NCI-H1417 (cell line): ENCODE data around the gene APOO.
A peak's percentile ranks its signal among the peaks of the same experiment; 100 is the strongest.
"Not testable (repeated sequence)": the region's sequence is repeated elsewhere in the genome, so short reads cannot be mapped to it uniquely, and the experiment has no call there.

Source experiments
- DNase-seq, 3 experiments: peaks; one replicate each; lab custom pipeline; 2025; lab: John Stamatoyannopoulos, UW

The APOO gene

DNA sequence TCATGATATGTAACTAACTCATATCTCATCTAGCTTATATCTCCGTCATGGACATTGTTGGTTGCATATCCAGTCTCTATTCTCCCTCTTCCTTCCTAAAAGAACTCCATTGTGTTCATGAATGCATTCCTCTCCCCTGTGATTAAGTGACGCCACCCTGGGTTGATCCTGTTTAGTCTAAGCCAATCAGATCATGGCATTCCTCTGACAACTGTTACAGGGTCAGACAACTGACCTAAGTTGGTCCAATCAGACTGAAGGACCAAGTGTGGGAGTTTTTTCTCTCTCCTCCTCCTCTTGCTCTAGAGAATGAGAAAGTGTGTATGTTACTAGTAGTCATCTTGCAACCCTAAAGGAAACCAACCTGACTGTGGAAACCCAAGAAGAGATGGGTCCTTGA, 3.6 kb downstream of the APOO start:
- DNase-seq, result no peak

DNA sequence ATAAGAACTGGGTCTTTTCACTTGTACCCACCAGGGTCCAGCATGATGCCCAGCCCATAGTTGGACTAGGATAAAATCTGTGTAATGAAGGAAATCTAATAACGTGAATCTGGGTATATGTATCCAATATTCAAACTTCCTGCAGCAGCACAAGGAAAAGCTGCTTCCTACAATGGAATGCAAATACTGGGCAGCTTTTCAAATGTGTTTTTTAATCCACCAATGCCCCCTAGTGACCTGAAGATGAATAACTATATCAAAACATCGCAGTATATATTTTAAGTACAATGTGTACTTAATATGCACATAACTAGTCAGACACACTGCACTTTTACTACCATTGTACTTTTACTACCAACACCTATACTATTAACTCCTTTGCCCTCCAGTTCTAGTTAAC, 5.3 kb downstream of the APOO start:
- DNase-seq, result peak; percentile 42 to 86 (median 51)

DNA sequence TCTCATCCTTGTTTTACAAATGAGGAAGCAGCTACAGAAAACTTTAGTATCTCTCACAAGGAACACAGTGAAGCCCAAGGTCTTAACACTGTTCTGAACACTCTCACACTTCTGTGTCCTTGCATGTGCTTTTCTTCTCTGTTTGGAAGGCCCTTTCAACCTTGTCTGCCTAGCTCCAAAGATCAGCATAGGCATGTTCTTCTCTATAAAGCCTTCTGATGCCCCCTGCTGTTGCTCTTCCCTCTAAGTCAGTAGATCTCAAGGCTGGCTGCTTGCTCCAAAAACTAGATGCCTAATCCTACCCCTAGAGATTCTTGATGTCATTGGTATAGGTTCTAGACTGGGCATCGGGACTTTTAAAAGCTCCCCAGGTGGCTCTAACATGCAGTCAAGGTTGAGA, 5.9 kb downstream of the APOO start:
- peak in 2 of 3 experiments; percentile 45 to 83 for DNase-seq

DNA sequence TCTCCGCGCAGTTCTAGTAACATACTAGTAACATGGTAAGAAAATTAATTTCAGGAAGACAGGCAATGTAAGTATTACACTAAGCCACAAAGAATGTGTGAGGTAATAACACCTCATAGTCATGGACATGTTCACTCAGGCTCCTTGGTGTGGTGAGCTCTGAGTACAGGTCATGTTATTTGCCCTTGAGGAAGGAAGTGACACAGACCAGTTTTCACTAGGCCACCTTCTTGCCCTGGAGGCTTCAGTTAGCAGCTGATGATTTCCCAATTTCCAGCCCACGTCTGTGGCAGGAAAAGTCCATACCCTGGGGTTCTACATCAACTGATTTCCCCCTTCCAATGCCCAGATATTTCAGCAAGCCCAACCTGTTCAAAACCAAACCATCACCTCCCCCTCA, 6.7 kb downstream of the APOO start:
- DNase-seq, result no peak

DNA sequence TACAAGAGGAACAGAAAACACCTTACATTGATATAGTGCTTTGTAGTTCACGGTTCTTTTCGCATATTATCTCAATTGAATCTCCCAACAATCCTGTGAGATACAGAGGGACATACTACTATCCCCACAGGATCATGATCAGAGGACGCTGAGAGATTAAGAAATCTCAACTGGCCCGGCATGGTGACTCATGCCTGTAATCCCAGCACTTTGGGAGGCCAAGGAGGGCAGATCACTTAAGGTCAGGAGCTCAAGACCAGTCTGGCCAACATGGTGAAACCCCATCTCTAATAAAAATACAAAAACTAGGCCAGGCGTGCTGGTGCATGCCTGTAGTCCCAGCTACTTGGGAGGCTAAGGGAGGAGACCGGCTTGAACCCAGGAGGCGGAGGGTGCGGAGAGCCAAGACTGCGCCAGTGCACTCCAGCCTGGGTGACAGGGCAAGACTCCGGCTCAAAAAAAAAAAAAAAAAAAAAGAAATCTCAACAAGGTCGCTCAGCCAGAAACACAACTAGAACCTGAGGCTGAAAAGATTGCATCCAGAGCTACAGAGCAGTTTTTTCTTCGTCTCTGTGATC, 7.4 kb downstream of the APOO start:
- DNase-seq, result no peak

DNA sequence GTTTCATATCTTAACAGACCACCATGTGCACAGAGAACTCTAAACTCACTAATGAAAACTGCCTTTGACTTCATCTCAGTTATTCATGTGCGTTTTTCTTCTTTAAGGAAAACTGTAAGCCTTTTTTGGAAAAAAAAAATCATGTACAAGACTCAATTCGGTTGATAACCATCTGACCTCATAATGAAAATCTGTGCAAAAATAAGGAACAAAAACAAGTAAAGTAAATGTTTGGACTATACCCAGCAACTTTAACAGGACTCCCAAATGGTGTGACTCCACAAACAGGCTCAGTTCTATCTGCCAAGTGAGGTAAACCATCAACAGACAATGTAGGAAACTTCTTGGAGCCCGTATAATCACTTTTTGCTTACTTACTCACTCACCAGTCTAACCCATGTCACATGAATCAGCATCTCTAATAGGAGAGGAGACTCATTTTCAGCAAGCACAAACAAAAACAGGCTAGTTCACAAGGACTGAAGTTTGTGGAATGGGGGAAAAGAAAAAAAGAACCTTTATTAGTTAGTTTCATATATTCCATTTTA, 9.3 kb downstream of the APOO start:
- DNase-seq, result no peak

DNA sequence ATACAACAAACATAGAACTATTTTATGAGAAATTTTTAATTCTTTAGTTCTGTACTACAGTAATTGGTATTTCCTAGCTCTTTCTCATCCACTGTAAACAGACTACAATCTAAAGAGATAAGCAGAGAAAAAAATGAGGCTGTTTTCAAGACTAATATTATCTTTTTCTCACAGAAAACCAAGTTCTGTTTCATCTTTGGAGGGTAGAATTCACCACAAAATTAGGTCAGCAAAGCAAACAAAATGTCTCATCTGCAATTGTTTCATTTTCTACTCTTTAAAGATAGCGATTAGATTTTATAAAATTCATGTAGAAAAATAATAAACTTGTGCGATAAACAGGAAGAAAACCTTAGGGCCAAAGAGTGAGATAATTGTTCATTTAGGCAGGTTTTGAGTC, 10.8 kb downstream of the APOO start:
- DNase-seq, result no peak

DNA sequence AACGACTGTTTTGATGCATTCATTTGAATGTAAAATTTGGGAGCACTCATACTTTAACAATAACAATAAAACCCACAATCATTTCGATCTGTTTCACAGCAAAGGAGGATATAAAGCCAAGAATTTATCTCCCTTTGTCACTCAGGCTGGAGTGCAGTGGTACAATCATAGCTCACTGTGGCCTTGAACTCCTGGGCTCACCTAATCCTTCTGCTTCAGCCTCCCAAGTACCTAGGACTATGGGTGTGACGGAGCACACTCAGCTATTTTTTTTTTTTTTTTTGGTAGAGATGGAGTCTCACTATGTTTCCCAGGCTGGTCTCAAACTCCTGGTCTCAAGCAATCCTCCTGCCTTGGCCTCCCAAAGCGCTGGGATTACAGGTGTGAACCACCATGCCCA, 11.2 kb downstream of the APOO start:
- not testable (repeated sequence) for DNase-seq

DNA sequence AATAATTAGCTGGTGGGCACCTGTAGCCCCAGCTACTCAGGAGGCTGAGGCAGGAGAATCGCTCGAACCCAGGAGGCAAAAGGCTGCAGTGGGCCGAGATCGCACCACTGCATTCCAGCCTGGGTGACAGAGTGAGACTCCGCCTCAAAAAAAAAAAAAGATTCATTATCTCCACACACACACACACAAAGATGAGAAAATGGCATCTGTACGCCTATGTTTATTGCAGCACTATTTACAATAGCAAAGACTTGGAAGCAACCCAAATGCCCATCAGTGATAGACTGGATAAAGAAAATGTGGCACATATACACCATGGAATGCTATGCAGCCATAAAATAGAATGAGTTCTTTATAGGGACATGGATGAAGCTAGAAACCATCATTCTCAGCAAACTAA, 12.7 kb downstream of the APOO start:
- DNase-seq, result not testable (repeated sequence)

DNA sequence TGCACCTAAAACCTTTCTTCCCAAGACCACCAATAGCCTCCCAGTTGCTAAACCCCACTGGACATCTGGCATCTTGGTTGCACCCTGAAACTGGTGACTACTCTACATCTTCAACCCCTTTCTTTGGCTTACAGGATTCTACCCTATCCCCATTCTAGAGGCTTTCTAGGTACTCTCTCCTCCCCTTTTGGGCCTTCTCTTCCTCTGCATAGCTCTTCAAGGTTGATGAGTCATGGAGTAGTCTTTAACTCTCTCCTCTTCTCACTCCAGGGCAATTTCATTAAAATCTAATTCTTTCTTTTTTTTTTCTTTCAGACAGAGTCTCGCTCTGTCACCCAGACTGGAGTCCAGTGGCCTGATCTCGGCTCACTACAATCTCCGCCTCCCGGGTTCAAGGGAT, 16.8 kb downstream of the APOO start:
- DNase-seq, result no peak

DNA sequence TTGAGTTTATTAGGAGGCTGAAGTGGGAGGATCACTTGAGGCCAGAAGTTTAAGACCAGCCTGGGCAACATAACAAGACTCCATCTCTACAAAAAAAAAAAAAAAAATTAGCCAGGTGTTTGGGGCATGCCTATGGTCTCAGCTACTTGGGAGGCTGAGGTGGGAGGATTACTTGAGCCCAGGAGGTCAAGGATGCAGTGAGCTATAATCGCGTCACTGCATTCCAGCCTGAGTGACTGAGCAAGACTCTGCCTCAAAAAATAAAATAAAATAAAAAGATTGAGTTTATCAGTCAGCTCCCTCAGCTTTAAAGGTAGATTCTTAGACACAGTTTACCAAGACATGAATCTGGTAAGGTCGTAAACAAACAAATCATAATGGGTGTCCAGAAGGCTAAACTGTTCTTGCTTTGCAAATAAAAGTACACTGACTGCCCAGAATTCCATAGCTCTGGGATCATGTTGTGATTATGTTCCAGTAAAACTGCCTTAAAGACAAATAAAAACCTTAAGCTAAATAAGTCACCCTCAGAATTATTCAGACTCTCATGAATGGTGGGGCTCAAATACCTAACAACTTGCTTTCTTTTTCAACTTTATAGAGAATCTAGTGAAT, 18.7 kb downstream of the APOO start:
- no peak for DNase-seq

DNA sequence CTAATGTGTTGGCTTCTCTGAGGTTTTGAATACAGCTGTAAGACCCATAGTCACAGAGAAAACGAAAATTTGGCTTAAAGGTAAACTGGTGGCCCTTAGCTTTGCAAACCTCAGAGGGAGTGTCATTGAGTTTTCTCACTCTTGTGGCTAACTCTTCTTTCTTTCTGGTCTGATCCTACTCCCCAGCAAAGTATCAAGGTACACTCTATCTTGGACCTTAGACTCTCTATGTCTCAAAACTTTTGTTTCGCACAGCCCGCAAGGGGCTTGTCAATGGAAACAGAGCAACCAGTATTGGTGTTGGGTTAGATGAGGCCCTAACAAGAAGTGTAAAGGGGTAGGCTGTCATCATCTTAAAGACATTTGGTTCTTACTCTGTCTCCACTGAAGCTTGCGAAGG, 19.8 kb downstream of the APOO start:
- DNase-seq, result no peak

DNA sequence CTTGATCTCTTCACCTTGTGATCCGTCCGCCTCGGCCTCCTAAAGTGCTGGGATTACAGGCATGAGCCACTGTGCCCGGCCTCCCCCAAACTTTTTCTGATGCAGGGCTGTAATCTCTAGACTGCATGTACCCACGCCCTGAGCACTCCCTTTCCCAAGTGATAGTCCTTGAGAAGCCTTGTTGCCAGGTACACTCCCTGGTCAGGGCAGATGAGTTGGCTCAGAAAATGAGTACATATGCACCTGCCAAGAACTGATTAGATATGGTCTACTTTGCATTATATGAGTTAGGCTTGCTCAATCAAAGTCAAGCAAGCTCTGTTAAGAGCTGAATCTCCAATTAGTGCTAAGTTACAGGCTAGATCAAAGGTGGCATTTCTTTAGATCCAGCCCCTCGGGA, 20.3 kb downstream of the APOO start:
- DNase-seq, result no peak

DNA sequence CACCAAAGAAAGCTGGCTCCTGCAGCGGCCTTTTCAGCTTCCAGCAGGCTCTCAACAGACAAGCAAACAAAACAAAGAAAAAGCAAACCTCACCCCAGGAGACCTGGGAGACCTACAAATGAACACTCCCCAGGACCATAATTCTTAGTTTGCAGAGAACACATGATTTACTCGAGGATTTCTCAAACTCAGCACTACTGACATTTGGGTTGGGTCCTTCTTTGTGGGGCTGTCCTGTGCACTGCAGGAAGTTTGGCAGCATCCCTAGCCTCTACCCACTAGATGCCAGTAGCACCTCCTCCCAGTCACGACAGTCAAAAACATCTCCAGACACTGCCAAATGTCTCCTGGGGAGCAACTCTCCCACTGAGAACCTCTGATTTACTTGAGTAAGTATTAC, 21.9 kb downstream of the APOO start:
- peak in 2 of 3 experiments; percentile 44 to 72 for DNase-seq

DNA sequence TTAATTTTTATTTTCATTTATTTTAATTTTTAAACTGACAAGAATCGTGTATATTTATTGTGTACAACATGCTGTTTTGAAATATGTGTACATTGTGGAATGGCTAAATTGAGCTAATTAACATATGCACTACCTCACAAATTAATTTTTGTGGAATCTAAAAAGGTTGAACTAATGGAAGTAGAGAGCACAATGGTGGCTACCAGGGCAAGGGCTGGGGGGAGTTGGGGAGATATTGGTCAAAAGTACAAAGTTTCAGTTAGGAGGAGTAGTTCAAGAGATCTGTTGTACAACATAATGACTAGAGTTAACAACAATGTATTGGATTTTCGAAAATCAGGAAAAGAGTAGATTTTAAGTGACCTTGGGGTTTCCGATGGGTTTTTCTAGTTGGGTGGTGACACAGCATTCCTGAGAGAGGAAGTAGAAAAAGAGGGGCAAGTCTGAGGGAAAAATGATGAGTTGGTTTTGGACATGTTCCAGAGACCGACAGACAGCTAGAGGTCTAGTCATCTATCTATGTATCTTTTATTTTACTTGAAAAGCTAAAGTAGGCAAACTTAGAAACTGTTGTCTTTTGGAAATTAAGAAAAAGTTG, 23.2 kb downstream of the APOO start:
- DNase-seq, result no peak

DNA sequence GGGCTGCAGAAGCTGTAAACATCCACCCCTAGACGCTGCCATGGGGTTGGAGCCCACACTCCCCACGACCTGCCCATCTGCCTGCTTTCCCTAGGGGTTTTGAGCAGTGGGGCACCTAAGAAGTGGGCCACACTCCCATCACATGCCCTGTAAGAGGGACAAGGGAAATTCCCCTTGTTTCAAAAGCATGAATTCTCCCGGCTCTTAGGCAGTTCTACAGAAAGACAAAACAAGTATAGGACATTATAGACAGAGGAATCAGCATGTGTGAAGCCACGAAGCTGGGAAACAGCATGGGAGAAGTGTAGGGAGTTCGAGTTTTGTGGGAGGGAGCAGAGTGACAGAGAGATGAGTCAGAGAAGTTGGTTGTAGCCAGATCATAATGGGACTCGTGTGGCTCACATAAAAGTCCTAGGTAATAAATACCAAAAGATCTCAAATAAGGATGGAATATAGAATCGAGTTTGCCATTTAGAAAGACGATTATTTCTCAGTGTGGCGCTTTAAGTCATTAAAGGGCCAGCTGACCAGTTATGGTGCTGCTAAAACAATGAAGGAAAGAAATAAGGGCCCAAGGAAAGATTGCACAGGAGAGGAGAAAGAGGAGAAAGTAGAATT, 23.9 kb downstream of the APOO start:
- no peak for DNase-seq

DNA sequence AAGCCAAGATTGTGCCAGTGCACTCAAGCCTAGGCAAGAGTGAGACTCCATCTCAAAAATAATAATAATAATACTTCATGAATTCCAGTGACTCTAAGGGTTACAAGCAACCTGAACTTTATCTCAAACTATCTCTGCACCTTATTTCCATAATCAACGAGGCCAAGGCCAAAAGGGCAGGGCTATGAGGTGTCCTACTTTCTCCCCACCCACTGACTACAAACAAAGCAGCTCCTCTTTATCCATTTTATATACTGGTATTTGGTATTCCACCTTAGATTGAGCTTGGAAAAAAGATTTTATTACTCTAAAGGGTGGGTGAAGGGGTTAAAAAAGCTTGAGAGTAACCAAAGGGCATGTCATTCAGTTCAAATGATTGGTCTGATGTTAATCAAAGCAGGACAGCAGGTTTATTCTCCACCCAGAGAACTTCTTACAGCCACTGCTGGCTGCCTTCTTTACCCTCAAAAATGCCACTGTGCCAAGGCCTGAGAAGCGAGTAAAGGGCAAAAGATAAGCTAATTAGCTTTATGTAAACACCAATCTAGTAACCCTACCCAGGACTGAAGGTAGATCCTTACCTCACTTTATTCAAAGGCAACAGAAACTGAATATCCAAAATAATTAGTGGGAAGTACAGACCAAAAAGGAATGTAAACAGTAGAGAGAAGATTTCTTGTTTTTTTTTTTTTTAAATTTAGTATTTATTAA, 28.2 kb downstream of the APOO start:
- peak in 1 of 3 experiments; percentile 14 for DNase-seq

DNA sequence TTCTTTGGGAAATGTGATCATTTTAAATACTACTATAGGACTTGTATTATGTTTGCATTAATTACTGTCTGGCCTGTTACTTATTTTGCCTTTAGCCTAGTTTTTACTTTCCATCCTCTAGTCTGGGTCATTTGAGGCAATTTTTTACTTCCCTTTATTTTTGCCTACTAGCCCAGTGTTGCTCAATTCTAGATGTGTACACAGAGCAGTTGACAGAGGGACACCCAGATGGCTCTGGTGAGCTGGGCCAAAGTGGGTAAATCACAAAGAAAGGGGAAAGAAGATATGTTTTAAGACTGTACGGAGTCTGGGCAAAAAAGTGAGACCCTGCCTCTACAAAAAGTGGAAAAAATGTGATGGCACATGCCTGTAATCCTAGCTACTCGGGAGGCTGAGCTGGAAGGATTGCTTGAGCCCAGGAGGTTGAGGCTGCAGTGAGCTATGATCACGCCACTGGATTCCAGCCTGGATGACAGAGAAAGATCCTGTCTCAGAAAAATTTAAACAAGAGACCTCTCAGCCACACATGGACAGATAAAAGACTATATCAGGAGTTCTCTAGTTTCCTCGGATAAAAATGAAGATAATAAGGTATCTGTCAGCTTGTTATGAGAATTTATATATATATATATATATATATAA, 35.7 kb downstream of the APOO start:
- no peak for DNase-seq

DNA sequence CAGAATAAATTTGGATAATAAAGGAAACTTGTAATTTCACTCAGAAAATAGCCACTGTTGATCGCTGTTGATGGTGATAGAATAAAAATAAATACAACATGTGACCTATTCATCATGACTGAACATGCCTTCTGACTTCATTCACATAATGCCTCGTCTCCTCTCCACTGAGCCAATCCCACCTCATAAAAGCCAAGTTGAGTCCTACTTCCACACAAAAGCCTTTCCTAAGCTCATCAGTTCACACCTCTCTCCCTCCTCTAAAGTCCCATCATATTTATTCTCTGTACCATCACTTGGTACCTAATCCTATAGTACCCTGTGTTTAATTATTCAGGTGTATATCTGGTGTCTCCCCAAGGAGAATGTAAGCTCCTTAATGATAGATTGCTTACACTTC, 37.7 kb downstream of the APOO start:
- DNase-seq, result no peak

DNA sequence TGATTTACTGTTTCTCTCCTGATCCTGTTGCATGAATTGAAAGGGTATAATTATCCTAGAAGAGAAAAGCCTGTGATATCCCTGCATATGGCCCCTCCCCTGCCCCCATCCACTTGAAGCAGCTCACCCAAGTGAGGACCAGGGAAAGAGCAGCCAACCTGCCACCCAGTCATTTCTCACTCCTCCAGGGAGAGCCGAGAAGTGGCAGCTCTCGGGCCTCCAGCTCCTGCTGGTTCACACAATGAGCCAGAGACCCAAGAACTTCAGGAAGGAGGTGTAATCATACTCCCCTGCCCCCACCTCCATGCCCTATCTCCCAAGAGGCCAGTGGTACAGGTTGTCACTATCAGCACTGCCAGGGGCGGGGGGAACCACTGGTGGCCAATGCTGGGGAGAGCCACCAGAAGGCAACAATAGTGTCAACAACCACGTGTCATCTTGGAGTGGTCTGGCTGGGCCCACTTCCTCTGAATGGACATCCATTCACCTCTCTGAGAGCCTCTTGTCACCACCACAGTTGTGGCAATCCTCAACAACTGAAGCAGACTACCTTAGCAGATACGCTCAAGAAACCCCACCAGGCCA, 42.9 kb downstream of the APOO start:
- DNase-seq, result peak in 2 of 3 experiments; percentile 74 to 90

DNA sequence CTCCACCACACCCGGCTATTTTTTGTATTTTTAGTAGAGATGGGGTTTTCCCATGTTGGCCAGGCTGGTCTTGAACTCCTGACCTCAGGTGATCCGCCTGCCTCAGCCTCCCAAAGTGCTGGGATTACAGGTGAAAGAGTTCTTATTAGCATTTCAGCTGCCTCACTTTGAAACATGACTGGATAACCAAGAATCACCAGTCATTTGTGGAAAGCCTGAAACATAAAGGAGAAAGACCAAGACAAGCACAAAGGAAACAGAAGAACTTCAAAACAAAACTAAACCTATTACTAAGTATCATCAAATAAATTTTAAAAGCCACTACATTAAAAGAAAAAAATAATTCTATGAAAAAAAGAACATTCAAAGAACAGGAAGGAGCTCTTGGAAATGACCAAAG, 45.8 kb downstream of the APOO start:
- not testable (repeated sequence) for DNase-seq
